22Rv1 (cell line): ENCODE measurements around the gene DHRS7.

ENCODE experiments used
- ZFX ChIP-seq: fragments of 450-650 bp; IDR thresholded peaks from 2 replicates; pipeline ENCODE4 v1.6.1; 2017; ENCODE audit warnings: antibody characterized with exemption, borderline replicate concordance
- TF ChIP-seq, protein P1 (sequence below): fragments of 450-650 bp; IDR thresholded peaks from 2 replicates; pipeline ENCODE4 v1.5.1; 2017; ENCODE audit warnings: mild to moderate bottlenecking

DNA sequence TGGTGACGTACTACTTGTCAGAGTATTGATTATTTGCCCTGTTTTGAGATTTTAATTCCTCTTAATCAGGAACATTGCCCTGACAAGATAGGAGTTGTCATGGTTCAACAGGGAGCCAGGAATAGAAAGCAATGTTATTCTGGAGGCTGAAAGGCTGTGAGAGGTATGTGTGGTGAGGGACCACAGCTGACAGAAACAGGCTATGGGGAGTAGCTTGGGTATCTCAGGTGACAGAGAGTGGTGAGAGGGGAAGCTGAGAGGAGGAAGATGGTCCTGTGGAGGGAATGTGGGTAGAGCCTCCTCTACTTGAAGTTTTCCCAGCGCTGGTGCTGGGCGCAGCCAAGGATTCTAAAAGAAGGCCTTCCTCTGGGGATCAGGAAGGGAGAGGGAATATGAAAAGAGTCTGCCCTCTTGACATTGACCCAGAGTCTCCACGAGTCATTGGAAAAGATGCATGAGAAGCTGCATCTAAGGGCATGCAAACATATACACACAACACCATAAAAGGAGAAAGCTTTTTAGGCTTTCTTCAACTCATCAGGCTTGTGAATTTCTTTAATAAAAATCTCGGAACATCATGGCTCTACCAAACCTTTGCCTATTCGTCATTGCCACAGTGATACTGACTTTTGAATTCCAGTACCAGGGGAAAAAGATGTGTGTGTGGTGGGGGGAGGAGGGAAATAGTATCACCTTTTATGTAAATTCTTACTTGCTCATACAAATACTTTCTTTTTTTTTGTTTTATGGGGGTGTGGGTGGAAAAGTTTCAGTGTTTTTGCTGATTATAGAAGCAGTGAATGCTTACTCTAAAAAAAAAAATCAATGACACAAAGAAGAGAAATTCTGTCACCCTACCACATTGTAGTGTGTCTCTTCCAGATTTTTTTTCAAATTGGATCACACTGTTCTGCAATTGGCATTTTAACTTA, 39.9 kb upstream of the DHRS7 start:
- TF ChIP-seq, protein P1, sequence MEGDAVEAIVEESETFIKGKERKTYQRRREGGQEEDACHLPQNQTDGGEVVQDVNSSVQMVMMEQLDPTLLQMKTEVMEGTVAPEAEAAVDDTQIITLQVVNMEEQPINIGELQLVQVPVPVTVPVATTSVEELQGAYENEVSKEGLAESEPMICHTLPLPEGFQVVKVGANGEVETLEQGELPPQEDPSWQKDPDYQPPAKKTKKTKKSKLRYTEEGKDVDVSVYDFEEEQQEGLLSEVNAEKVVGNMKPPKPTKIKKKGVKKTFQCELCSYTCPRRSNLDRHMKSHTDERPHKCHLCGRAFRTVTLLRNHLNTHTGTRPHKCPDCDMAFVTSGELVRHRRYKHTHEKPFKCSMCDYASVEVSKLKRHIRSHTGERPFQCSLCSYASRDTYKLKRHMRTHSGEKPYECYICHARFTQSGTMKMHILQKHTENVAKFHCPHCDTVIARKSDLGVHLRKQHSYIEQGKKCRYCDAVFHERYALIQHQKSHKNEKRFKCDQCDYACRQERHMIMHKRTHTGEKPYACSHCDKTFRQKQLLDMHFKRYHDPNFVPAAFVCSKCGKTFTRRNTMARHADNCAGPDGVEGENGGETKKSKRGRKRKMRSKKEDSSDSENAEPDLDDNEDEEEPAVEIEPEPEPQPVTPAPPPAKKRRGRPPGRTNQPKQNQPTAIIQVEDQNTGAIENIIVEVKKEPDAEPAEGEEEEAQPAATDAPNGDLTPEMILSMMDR: no peak
- TF ChIP-seq ZFX: no peak
